ENCODE results near the gene TRPM8. TPM values are rescaled to one million over a fixed set of nuclear protein-coding genes. Genes with fewer than 3 reads are reported as not detected.
"Not testable (repeated sequence)": the region's sequence is repeated elsewhere in the genome, so short reads cannot be mapped to it uniquely, and the experiment has no call there.

The TRPM8 gene
- total RNA-seq, 1 experiment from 2014 or later, result 0.37 TPM

DNA sequence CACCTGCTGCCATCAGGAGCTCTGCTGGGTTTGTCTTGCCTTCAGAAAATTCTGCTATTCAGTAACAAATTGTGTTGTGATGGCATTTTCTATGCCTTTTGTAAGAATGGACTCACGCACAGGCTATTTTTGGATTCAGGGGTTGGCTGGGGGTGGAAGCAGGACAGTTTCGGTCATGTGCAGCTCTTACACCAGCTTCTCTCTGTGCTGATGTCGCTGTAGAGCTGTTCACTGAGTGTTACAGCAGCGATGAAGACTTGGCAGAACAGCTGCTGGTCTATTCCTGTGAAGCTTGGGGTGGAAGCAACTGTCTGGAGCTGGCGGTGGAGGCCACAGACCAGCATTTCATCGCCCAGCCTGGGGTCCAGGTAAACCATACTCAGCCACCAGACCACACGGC is 49.2 kb downstream of the TRPM8 start:
- in situ Hi-C loops (cut with HindIII; ENCODE audit: low pct_unique_long_range_greater_than_20kb, low sequenced_read_pairs), result no loop called here
- no peak for DNase-seq (ENCODE audit: low read depth)

DNA sequence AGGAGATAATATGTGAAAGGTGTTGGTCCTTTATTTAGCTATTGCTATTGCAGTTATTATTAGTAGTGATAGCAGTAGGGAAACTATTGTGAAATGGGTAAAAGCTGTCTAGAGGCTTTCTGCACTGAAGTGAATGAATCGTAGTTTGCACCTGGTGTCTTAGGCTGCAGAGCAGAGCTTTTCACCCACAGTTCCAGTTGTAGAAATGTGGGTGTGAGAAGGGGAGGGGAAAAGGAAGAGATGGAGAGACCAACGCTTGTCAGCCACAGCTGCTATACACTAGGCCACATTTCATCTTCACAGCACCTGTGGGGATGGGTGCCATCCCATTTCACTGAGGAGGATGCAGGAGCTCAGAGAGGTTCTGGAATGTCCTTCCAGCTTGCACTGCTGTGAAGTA is 50.0 kb downstream of the TRPM8 start:
- no peak for DNase-seq (ENCODE audit: low read depth)
- in situ Hi-C loops (cut with HindIII; ENCODE audit: low pct_unique_long_range_greater_than_20kb, low sequenced_read_pairs), result no loop called here

DNA sequence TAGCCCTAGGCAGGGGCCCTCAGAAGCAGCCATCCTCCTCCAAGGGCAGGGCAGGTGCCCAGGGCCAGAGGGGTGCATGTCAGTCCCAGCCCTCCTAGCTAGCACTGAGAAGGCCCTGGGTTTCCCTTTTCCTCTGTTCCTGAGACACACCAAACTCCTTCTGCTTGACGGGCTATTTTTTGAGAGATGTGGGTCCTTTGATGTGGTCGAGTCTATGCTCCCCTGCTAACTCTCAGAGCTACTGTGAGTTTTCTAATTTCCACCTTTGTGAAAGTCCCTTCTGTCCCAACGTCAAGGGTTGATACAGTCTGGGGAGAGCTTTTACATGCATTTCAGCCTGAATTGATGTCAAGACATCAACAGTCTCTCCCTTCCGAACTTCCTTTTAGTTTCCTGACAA is 51.4 kb downstream of the TRPM8 start:
- DNase-seq (ENCODE audit: low read depth), result no peak
- in situ Hi-C loops (cut with HindIII; ENCODE audit: low pct_unique_long_range_greater_than_20kb, low sequenced_read_pairs), result no loop called here

DNA sequence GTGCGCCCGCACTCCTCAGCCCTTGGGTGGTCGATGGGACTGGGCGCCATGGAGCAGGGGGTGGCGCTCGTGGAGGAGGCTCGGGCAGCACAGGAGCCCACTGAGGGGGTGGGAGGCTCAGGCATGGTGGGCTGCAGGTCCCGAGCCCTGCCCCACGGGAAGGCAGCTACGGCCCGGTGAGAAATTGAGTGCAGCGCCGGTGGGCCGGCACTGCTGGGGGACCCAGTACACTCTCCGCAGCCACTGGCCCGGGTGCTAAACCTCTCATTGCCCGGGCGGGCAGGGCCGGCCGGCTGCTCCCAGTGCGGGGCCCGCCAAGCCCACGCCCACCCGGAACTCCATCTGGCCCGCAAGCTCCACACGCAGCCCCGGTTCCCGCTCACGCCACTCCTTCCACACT is 55.3 kb downstream of the TRPM8 start:
- in situ Hi-C loops (cut with HindIII; ENCODE audit: low pct_unique_long_range_greater_than_20kb, low sequenced_read_pairs), result not testable (repeated sequence)

DNA sequence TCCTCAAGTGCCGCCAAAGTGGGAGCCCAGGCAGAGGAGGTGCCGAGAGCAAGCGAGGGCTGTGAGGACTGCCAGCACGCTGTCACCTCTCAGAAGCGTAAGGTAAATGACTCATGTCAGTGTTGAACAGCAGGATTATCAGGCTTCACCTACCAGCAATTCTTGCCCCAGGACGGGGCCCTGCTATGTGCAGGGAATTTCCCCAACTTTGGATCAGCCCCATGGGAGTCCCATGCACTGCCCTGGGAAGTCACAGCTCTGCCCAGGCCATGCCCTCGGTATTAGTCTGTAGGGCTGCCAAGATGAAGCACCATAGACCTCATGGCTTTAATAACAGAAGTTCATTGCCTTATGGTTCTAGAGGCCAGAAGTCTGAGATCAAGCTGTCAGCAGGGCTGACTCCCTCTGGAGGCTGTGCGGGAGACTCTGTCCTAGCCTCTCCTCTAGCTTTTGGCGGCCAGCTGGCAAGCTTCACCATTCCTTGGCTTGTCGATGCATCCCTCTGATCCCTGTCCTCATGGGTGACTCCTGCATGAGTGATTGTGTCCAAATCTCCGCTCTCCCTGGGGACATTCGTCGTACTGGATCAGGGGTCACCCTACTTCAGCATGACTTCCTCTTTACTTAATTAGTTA is 55.9 kb downstream of the TRPM8 start:
- in situ Hi-C loops (cut with HindIII; ENCODE audit: low pct_unique_long_range_greater_than_20kb, low sequenced_read_pairs), result no loop called here
- DNase-seq (ENCODE audit: low read depth), result no peak

More for the DNA sequence above, 55.3 kb downstream of the TRPM8 start:
- DNase-seq (ENCODE audit: low read depth), result not testable (repeated sequence)

DNA sequence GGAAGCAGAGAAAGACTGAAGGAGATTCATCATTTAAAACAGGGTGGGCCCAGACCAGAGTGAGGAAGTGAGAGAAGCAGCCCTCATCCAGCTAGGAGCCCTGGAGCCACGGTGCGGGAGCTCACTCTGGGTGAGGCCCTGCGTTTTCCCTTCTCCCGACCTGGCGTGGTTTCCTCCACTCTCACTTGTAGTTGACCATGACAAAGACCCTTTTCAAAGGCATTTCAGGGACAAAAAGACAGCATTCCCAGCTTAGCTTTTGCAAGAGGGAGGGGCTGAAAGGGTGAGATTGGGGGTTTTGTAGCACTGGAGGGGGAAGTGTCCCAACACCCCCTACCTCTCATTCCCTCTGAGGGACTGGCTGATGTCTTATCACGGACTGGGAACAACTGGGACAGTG is 56.6 kb downstream of the TRPM8 start:
- DNase-seq (ENCODE audit: low read depth), result no peak
- in situ Hi-C loops (cut with HindIII; ENCODE audit: low pct_unique_long_range_greater_than_20kb, low sequenced_read_pairs), result no loop called here

DNA sequence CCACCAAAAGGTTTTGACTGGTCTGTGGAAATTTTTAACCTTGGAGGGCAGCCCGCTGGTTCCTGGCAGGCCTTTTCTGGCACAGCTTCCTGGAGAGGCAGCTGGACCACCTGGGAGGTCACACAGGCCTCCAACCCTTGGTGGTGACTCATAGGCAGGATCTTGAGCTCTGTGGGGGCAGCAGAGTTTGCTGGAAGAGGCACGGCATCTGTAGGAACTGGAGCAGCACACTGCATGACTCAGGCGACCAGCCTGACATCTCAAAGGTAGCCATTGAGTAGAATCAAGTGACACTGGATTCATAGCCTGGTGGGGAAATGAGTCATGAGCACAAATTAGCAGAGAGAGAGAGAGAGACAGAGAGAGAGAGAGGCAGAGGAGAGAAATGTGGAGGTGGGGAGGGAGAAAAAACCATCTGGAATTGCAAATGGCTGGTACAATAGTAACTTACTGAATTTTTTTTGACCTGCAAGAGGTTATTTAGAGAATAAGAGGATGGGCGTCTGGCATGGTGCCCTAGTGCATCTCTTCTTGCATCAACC is 57.4 kb downstream of the TRPM8 start:
- in situ Hi-C loops (cut with HindIII; ENCODE audit: low pct_unique_long_range_greater_than_20kb, low sequenced_read_pairs), result no loop called here
- DNase-seq (ENCODE audit: low read depth), result peak; percentile 96

DNA sequence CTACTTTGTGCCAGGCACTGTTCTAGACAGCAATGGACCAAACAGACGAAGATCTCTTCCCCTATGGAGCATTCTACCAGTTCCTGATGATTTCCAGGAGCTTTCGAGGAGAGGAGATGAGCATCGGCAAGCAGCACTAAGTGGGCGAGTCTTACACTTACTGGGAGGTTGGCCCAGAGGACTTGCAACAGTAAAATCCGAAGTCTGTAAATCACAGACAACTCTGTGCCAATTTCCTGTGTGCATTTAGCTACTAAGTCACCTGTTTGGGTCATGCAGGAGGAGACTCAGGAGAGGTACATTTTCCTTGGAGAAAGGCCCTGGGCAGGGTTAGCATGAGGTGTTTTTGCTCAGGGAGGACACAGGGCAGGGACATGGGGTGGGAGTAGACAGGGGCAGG is 58.9 kb downstream of the TRPM8 start:
- in situ Hi-C loops (cut with HindIII; ENCODE audit: low pct_unique_long_range_greater_than_20kb, low sequenced_read_pairs), result no loop called here

DNA sequence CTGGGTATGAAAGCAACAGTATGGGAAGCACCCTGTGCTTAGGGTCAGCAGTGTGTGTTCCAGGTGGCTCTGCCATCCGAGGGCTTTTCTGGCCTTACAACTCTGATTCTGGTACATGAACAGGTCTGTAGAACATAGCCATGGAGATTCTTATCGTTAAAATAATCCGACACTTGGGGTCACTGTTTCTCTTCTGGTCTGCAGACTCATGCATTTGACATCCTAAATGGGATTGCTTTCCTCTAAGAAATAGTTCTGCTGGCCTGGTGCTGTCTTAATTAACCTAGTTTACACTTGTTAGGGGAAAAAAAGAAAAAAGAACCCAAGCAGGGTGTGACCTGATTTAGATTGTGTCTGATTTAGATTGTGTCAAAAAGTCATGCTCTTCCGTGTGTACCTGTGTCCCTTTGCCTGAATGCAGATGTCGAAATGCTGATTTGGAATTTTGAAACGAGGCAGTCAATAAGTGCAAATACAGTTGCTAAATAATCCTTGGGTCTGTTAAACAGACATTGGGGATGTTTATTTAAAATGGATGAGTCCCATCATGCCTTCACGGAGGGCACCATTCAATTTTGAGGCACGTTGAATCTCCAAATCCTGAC is 59.6 kb downstream of the TRPM8 start:
- DNase-seq (ENCODE audit: low read depth), result peak; percentile 68
- in situ Hi-C loops (cut with HindIII; ENCODE audit: low pct_unique_long_range_greater_than_20kb, low sequenced_read_pairs), result no loop called here

More for the DNA sequence above, 58.9 kb downstream of the TRPM8 start:
- no peak for DNase-seq (ENCODE audit: low read depth)

DNA sequence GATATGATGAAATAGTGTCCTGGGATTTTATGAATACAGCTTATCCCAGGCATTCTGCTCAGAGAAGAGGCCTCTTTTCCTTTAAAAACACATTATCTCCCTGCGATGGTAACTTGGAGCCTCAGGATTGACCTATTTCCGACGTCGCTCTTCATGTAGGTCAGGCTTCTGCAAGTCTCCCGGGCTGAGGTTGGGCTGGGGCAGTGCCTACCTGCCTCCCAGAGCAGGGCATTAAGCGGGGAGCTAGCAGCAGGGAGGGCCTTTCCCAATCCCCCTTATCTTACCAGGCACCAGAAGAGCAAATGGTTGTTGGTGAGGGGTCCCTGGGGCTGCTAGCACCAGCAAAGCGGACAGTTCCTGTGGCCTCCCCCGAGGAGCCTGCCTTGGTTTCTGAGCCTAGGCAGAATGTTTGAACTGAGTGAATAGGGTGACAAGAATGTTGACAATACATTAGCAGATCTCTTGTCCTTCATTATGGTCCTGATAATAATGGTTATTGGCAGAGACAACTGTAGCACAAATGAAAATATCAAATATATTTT is 60.2 kb downstream of the TRPM8 start:
- in situ Hi-C loops (cut with HindIII; ENCODE audit: low pct_unique_long_range_greater_than_20kb, low sequenced_read_pairs), result no loop called here

DNA sequence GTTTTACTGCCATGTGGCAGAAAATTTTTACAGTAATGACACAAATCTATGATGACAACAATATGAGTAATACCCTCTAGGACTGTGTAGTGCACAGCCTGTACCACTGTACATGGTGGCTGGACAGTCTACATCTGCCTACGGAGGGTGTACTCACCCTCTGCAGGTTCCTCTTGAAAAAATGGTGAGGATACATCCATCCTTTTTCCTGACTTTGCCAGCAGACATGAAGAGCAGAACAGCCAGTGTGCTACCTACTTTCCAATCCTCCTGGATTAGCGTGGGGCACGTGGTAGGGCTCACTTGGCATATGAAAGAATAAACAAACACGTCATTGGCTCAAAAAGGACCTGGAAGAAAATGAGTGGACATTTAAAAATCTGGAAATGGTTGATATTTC is 62.6 kb downstream of the TRPM8 start:
- no peak for DNase-seq (ENCODE audit: low read depth)
- in situ Hi-C loops (cut with HindIII; ENCODE audit: low pct_unique_long_range_greater_than_20kb, low sequenced_read_pairs), result no loop called here

More for the DNA sequence above, 60.2 kb downstream of the TRPM8 start:
- DNase-seq (ENCODE audit: low read depth), result no peak

DNA sequence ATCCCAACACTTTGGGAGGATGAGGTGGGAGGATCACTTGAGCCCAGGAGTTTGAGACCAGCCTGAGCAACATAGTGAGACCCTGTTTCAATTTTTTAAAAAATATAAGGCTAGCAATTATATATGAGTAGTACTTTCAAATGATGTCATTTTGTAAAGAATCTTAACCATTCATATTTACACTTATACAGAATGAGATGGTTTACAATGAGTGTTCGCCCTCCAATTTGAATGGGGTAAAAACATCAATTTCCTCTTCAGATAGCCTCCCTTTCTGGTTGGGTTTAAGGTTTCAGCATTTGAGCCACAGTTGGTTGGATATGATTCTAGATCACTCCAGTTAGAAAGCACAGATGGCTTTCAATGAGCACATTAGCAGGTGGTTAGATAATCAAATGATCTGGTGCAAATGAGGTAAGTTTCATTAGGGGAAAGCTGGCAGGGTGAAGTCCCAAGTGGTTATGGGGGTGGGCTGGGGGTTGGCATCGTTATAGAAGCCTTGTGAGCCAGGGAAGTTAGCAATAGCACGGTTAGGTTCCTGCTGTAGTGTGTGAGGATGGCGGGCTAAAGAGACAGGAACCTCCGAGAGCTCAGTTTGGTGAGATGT is 63.9 kb downstream of the TRPM8 start:
- DNase-seq (ENCODE audit: low read depth), result no peak
- in situ Hi-C loops (cut with HindIII; ENCODE audit: low pct_unique_long_range_greater_than_20kb, low sequenced_read_pairs), result no loop called here

DNA sequence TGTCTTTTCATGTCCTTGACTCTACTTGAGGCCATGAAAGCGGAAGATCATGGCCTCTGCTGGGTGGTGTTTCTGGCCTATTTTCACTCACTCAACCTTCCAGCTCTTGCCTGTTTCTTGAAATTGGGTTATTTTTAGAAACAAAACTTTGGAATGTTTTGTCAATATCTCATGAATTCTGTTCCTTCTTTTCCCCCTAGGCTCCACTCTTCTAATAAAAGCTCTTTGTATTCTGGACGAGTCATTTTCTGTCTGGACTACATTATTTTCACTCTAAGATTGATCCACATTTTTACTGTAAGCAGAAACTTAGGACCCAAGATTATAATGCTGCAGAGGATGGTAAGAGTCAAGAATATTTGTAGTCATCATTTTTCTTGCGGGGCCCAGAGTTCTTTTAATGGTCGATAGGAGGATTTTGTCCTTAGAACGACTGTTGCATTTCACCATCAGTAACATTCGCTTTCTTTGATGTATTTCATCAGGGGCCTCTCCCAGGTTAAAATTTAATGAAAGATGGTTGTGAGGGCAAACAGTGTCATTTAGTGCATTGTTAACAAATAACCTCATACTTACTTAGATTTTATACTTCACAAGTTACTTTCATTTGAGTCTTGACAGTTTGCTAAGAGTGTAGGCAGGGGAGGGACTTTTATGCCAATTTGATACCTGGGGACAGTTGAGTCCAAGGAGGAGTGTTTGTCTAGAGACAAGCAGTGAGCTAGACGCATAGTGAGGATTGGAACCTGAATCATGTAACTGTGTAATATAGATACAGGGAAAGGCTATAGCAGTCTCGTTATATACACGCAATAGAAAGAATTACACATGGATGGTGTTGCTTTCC is 64.6 kb downstream of the TRPM8 start:
- peak; percentile 73 for DNase-seq (ENCODE audit: low read depth)
- in situ Hi-C loops (cut with HindIII; ENCODE audit: low pct_unique_long_range_greater_than_20kb, low sequenced_read_pairs), result no loop called here

DNA sequence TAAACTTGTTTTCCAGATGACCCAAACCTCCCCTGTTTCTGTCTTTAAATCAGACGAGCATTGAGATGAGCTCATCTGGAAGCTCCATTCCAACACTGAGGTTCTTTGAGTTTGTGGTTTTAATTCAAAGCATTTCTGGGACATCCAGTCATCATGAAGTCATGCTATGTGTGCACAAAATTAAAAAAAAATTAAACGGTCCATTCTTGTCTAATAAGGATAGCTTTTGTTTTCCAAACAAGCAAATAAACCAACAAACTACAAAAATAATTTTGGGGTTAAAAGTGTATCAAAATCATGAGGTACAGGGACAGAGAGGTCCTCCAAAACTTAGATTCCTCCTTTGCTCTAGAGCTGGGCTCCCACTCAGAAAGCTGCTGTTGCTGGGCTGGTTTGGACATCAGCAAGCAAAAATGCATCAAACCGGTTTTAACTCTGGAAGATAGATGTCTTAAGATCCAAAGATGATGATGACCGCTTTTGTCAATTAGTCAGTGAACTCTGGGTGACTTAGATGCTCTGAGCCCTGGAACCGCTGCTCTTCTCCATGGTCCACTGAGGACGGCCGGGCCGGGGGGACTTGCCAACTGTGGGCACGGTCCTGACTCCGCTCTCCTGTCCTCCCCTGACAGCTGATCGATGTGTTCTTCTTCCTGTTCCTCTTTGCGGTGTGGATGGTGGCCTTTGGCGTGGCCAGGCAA is 65.4 kb downstream of the TRPM8 start:
- peak; percentile 74 for DNase-seq (ENCODE audit: low read depth)

DNA sequence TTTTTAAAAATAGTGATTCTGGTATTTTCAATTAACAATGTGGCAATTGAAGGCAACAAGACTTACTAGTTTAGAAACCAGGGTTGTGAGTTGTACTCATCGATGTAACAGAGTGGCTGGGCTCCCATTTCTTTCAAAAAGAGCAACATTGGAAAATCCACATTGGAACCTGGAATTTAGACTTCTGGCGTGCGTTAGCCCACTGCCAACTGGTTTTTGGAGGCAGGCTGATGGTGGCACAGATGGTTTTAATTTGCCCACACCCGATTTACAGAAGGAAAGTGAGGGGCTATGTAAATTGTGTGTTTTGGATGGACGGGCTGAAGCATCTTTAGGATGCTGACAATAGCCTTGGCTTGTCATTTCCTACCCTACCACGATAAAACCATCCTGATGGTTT is 66.3 kb downstream of the TRPM8 start:
- in situ Hi-C loops (cut with HindIII; ENCODE audit: low pct_unique_long_range_greater_than_20kb, low sequenced_read_pairs), result no loop called here
- no peak for DNase-seq (ENCODE audit: low read depth)

More for the DNA sequence above, 65.4 kb downstream of the TRPM8 start:
- in situ Hi-C loops (cut with HindIII; ENCODE audit: low pct_unique_long_range_greater_than_20kb, low sequenced_read_pairs), result no loop called here

DNA sequence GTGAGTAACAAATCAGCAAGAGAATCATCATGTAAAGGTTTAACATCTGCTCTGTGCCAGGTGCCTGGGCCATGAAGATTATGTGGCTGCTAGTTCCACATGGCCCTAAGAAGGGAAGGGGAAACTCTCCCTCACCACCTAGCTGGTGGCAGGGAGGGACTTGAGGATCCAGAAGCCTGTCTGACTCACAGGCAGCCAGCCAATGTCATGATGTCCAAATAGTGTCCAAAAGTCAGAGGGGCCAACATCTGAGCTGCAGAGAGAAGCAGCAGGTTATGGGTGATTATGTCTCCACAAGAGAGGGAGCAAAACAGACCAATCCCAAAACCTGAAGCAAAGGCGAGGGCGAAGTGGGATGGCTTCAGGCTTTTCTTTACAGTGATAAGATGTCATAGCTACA is 71.4 kb downstream of the TRPM8 start:
- no peak for DNase-seq (ENCODE audit: low read depth)
- in situ Hi-C loops (cut with HindIII; ENCODE audit: low pct_unique_long_range_greater_than_20kb, low sequenced_read_pairs), result no loop called here

DNA sequence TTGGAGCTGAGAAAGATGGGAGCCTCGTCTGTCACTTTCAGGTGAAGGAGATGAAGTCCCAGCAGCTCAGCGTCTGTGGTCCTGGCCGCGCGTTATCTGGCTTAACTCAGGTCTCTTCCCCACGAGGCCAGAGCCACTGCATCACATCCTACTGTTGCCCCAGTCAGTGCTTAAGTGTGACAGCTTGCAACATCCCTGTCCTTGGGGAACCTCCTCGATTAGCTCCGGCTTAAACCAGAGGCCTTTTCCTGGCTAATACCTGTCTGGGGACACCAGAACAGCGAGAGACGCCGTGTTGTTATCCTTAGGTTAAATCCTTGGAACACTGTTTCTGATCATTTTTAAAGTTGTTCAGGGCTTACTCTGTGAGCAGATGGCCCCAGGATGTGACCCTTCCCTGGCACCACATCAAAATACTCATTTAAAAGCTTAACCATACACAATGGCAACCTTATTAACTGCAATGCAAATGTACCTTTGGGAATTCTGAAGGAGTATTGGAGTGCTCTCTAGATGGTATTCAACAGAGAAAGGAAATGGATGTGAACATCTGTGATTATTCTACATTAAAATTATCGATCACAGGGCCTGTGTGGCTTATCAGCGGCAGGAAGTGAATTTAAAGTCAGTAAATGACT is 72.2 kb downstream of the TRPM8 start:
- in situ Hi-C loops (cut with HindIII; ENCODE audit: low pct_unique_long_range_greater_than_20kb, low sequenced_read_pairs), result no loop called here
- no peak for DNase-seq (ENCODE audit: low read depth)

Data from Caki2 (cell line).